Activated T-cell treated with anti-CD3 and anti-CD28 coated beads, Interleukin-2, amount 50 U/mL, for 4 hours (primary cell): ENCODE measurements around the gene KRT79. TPM values are rescaled to one million over a fixed set of nuclear protein-coding genes. Genes with fewer than 3 reads are reported as not detected.

Experiments
- ATAC-seq, 2 donors: fragments of 200-7000 bp; cut with Tn5 transposase; one replicate each; pipeline ENCODE4 v1.10.0; 2021
- DNase-seq: peaks from one replicate; pipeline ENCODE4 v3.0.0-alpha.2; 2020
- H3K27me3 Mint-ChIP-seq: one replicate; pipeline ENCODE4 v1.8.0; 2021; ENCODE audit warnings: low read depth, mixed read lengths
- H3K36me3 Mint-ChIP-seq: one replicate; pipeline ENCODE4 v1.8.0; 2022; ENCODE audit warnings: mixed read lengths; ENCODE audit not compliant: insufficient read depth
- H3K4me1 Mint-ChIP-seq: one replicate; pipeline ENCODE4 v1.8.0; 2021; ENCODE audit warnings: low read depth, mixed read lengths
- H3K4me3 Mint-ChIP-seq: one replicate; pipeline ENCODE4 v1.8.0; 2021; ENCODE audit warnings: mild to moderate bottlenecking, moderate library complexity, mixed read lengths
- H3K9me3 Mint-ChIP-seq: one replicate; pipeline ENCODE4 v1.8.0; 2021; ENCODE audit warnings: mixed read lengths
- total RNA-seq, 3 donors: library from RNA; stranded (reverse); gene quantifications; one replicate each; pipeline ENCODE4 v1.2.1, GENCODE V29; 2021

The KRT79 gene
- total RNA-seq, 3 donors from 2014 or later, result 0.10 to 0.16 TPM; not detected in 1

GRCh38 chr12:52821826-52822660, 12.1 kb downstream of the KRT79 start:
- no peak for ATAC-seq
- H3K36me3 Mint-ChIP-seq, result no peaks in the 10 kb centered on the region

GRCh38 chr12:52821071-52821730, 12.9 kb downstream of the KRT79 start:
- Mint-ChIP-seq H3K36me3 (no peaks in the 10 kb centered on the region), H3K27me3 (peaks cover 5% of the 10 kb centered on the region), H3K4me1 (peaks cover 10% of the 10 kb centered on the region), H3K9me3 (no peaks in the 10 kb centered on the region), H3K4me3 (no peak overlapping the region)
- no peak for DNase-seq
- ATAC-seq, result no peak

More at GRCh38 chr12:52821826-52822660, 12.1 kb downstream of the KRT79 start:
- Mint-ChIP-seq H3K9me3 (no peaks in the 10 kb centered on the region), H3K27me3 (peaks cover 5% of the 10 kb centered on the region), H3K4me3 (no peak overlapping the region), H3K4me1 (peaks cover 10% of the 10 kb centered on the region)
- DNase-seq, result no peak

GRCh38 chr12:52820521-52820920, 13.6 kb downstream of the KRT79 start:
- Mint-ChIP-seq H3K4me1 (peaks cover 10% of the 10 kb centered on the region), H3K4me3 (no peak overlapping the region), H3K27me3 (peaks cover 5% of the 10 kb centered on the region), H3K9me3 (no peaks in the 10 kb centered on the region), H3K36me3 (no peaks in the 10 kb centered on the region)
- DNase-seq (no peak), ATAC-seq (no peak)

- ATAC-seq (no peak), DNase-seq (no peak)
- Mint-ChIP-seq H3K4me3 (no peak overlapping the region), H3K9me3 (no peaks in the 10 kb centered on the region), H3K27me3 (peaks cover 5% of the 10 kb centered on the region), H3K36me3 (no peaks in the 10 kb centered on the region), H3K4me1 (peaks cover 10% of the 10 kb centered on the region)
These were observed 14.2 kb downstream of the KRT79 start for GRCh38 chr12:52819731-52820510.

GRCh38 chr12:52818887-52819420, 15.2 kb downstream of the KRT79 start:
- H3K4me1 Mint-ChIP-seq, result peaks cover 10% of the 10 kb centered on the region
- no peak for DNase-seq
- H3K9me3 Mint-ChIP-seq, result no peaks in the 10 kb centered on the region
- no peaks in the 10 kb centered on the region for H3K36me3 Mint-ChIP-seq
- peaks cover 5% of the 10 kb centered on the region for H3K27me3 Mint-ChIP-seq
- no peak overlapping the region for H3K4me3 Mint-ChIP-seq
- ATAC-seq, result no peak

GRCh38 chr12:52818388-52818787, 15.7 kb downstream of the KRT79 start:
- Mint-ChIP-seq H3K36me3 (no peaks in the 10 kb centered on the region), H3K27me3 (peaks cover 5% of the 10 kb centered on the region), H3K9me3 (no peaks in the 10 kb centered on the region), H3K4me1 (peaks cover 10% of the 10 kb centered on the region), H3K4me3 (no peak overlapping the region)
- DNase-seq (no peak), ATAC-seq (no peak)

- H3K4me1 Mint-ChIP-seq, result peaks cover 10% of the 10 kb centered on the region
- no peaks in the 10 kb centered on the region for H3K36me3 Mint-ChIP-seq
- H3K9me3 Mint-ChIP-seq, result no peaks in the 10 kb centered on the region
- ATAC-seq, result no peak
- no peak for DNase-seq
- H3K4me3 Mint-ChIP-seq, result no peak overlapping the region
- H3K27me3 Mint-ChIP-seq, result peaks cover 5% of the 10 kb centered on the region
These were observed 16.3 kb downstream of the KRT79 start for GRCh38 chr12:52817699-52818238.

GRCh38 chr12:52817003-52817698, 17.0 kb downstream of the KRT79 start:
- Mint-ChIP-seq H3K9me3 (no peaks in the 10 kb centered on the region), H3K36me3 (no peaks in the 10 kb centered on the region), H3K4me1 (peaks cover 10% of the 10 kb centered on the region), H3K4me3 (no peak overlapping the region), H3K27me3 (peaks cover 5% of the 10 kb centered on the region)
- DNase-seq (no peak), ATAC-seq (no peak)

GRCh38 chr12:52815676-52816588, 18.2 kb downstream of the KRT79 start:
- Mint-ChIP-seq H3K27me3 (peaks cover 5% of the 10 kb centered on the region), H3K4me3 (no peak overlapping the region), H3K4me1 (peaks cover 10% of the 10 kb centered on the region), H3K9me3 (no peaks in the 10 kb centered on the region), H3K36me3 (no peaks in the 10 kb centered on the region)
- DNase-seq (no peak), ATAC-seq (no peak)

GRCh38 chr12:52815161-52815560, 18.9 kb downstream of the KRT79 start:
- H3K27me3 Mint-ChIP-seq, result peaks cover 4% of the 10 kb centered on the region
- ATAC-seq, result no peak
- peaks cover 10% of the 10 kb centered on the region for H3K4me1 Mint-ChIP-seq
- DNase-seq, result no peak
- H3K36me3 Mint-ChIP-seq, result no peaks in the 10 kb centered on the region
- H3K4me3 Mint-ChIP-seq, result no peak overlapping the region
- H3K9me3 Mint-ChIP-seq, result no peaks in the 10 kb centered on the region

- Mint-ChIP-seq H3K36me3 (no peaks in the 10 kb centered on the region), H3K27me3 (peaks cover 2% of the 10 kb centered on the region), H3K9me3 (no peaks in the 10 kb centered on the region), H3K4me1 (peaks cover 10% of the 10 kb centered on the region), H3K4me3 (no peak overlapping the region)
- no peak for DNase-seq
- ATAC-seq, result no peak
These were observed 19.4 kb downstream of the KRT79 start for GRCh38 chr12:52814710-52815155.

GRCh38 chr12:52813885-52814709, 20.0 kb downstream of the KRT79 start, which contains the start of gene KRT4:
TSS of gene KRT4 (minus strand) at chr12:52814116. CDS start at chr12:52814058, 58 bp downstream.
- H3K36me3 Mint-ChIP-seq, result no peaks in the 10 kb centered on the region
- no peak for ATAC-seq
- DNase-seq, result no peak
- H3K4me1 Mint-ChIP-seq, result peaks cover 10% of the 10 kb centered on the region
- no peaks in the 10 kb centered on the region for H3K9me3 Mint-ChIP-seq
- H3K4me3 Mint-ChIP-seq, result no peak within 1 kb of the TSS
- peaks cover 2% of the 10 kb centered on the region for H3K27me3 Mint-ChIP-seq
